Astrocyte (in vitro differentiated cells and primary cell): ENCODE measurements around the gene CLEC16A.

Source experiments
- CTCF ChIP-seq: IDR thresholded peaks from 2 replicates; pipeline ENCODE4 v1.5.1; 2011; ENCODE audit warnings: low read depth, mild to moderate bottlenecking, inconsistent platforms, low read length, moderate library complexity; ENCODE audit not compliant: insufficient read depth
- EZH2 ChIP-seq: IDR thresholded peaks from 2 replicates; pipeline ENCODE4 v1.6.1; 2012; ENCODE audit warnings: mild to moderate bottlenecking, low read length, inconsistent platforms; ENCODE audit not compliant: insufficient read depth

- TF ChIP-seq EZH2 = no peak
- no peak for TF ChIP-seq CTCF
These were observed 265.9 kb downstream of the CLEC16A start for GRCh38 chr16:11210260-11210659.
